ENCODE measurements around the gene ZNF783.
"Not testable (repeated sequence)": the region's sequence is repeated elsewhere in the genome, so short reads cannot be mapped to it uniquely, and the experiment has no call there.

ZNF783 gene

GRCh38 chr7:149225656-149226055 lies 36.3 kb upstream of the ZNF783 start:
- peaks cover 3% of the 10 kb centered on the region for H3K4me1 ChIP-seq (ENCODE audit: control insufficient read depth, insufficient read depth, low read length, poor library complexity, severe bottlenecking)
- no peaks in the 10 kb centered on the region for H3K9me3 ChIP-seq (ENCODE audit: control insufficient read depth, low read length)
- H3K4me3 ChIP-seq (ENCODE audit: extremely low read depth, insufficient read depth, low read length, poor library complexity, severe bottlenecking) = no peak overlapping the region
- H3K27ac ChIP-seq (ENCODE audit: low read depth, low read length, severe bottlenecking) = no peak overlapping the region
- H3K36me3 ChIP-seq (ENCODE audit: control insufficient read depth, insufficient read depth, low read length) = peaks cover 40% of the 10 kb centered on the region
- WGBS, 2 experiments (ENCODE audit: insufficient coverage in 2 of 2) = 96% methylated on average over 22 of the region's 22 CpGs

GRCh38 chr7:149226366-149226765 lies 35.6 kb upstream of the ZNF783 start:
- H3K4me3 ChIP-seq (ENCODE audit: extremely low read depth, insufficient read depth, low read length, poor library complexity, severe bottlenecking); H3K27ac ChIP-seq (ENCODE audit: low read depth, low read length, severe bottlenecking); H3K9me3 ChIP-seq (ENCODE audit: control insufficient read depth, low read length); H3K4me1 ChIP-seq (ENCODE audit: control insufficient read depth, insufficient read depth, low read length, poor library complexity, severe bottlenecking): not testable (repeated sequence)
- H3K36me3 ChIP-seq (ENCODE audit: control insufficient read depth, insufficient read depth, low read length) = peaks cover 33% of the 10 kb centered on the region
- WGBS, 2 experiments (ENCODE audit: insufficient coverage in 2 of 2) = 94 to 98% methylated on average over 13 to 17 of the region's 17 CpGs

GRCh38 chr7:149226840-149227494 lies 35.0 kb upstream of the ZNF783 start:
- 67 to 71% methylated on average over 5 to 6 of the region's 6 CpGs for WGBS, 2 experiments (ENCODE audit: insufficient coverage in 2 of 2)
- no peak overlapping the region for H3K4me3 ChIP-seq (ENCODE audit: extremely low read depth, insufficient read depth, low read length, poor library complexity, severe bottlenecking)
- no peaks in the 10 kb centered on the region for H3K9me3 ChIP-seq (ENCODE audit: control insufficient read depth, low read length)
- H3K4me1 ChIP-seq (ENCODE audit: control insufficient read depth, insufficient read depth, low read length, poor library complexity, severe bottlenecking) = no peaks in the 10 kb centered on the region
- peaks cover 29% of the 10 kb centered on the region for H3K36me3 ChIP-seq (ENCODE audit: control insufficient read depth, insufficient read depth, low read length)
- H3K27ac ChIP-seq (ENCODE audit: low read depth, low read length, severe bottlenecking) = no peak overlapping the region

- Histone ChIP-seq H3K27ac (ENCODE audit: low read depth, low read length, severe bottlenecking) (no peak overlapping the region), H3K4me3 (ENCODE audit: extremely low read depth, insufficient read depth, low read length, poor library complexity, severe bottlenecking) (no peak overlapping the region), H3K4me1 (ENCODE audit: control insufficient read depth, insufficient read depth, low read length, poor library complexity, severe bottlenecking) (no peaks in the 10 kb centered on the region), H3K36me3 (ENCODE audit: control insufficient read depth, insufficient read depth, low read length) (peaks cover 19% of the 10 kb centered on the region), H3K9me3 (ENCODE audit: control insufficient read depth, low read length) (no peaks in the 10 kb centered on the region)
- 67 to 74% methylated on average over 6 to 7 of the region's 7 CpGs for WGBS, 2 experiments (ENCODE audit: insufficient coverage in 2 of 2)
Measured at GRCh38 chr7:149228831-149229471, 33.0 kb upstream of the ZNF783 start.

GRCh38 chr7:149229526-149229925 lies 32.5 kb upstream of the ZNF783 start:
- whole genome bisulfite sequencing, 2 experiments (ENCODE audit: insufficient coverage in 2 of 2) = 73 to 83% methylated on average over 6 of the region's 6 CpGs
- peaks cover 15% of the 10 kb centered on the region for H3K36me3 ChIP-seq (ENCODE audit: control insufficient read depth, insufficient read depth, low read length)
- H3K4me1 ChIP-seq (ENCODE audit: control insufficient read depth, insufficient read depth, low read length, poor library complexity, severe bottlenecking) = no peaks in the 10 kb centered on the region
- no peak overlapping the region for H3K4me3 ChIP-seq (ENCODE audit: extremely low read depth, insufficient read depth, low read length, poor library complexity, severe bottlenecking)
- H3K9me3 ChIP-seq (ENCODE audit: control insufficient read depth, low read length) = no peaks in the 10 kb centered on the region
- no peak overlapping the region for H3K27ac ChIP-seq (ENCODE audit: low read depth, low read length, severe bottlenecking)

- 89 to 93% methylated on average over 2 of the region's 2 CpGs for WGBS, 2 experiments (ENCODE audit: insufficient coverage in 2 of 2)
- no peak overlapping the region for H3K27ac ChIP-seq (ENCODE audit: low read depth, low read length, severe bottlenecking)
Measured at GRCh38 chr7:149232362-149232761, 29.6 kb upstream of the ZNF783 start.

GRCh38 chr7:149233655-149234204 lies 28.3 kb upstream of the ZNF783 start:
- not testable (repeated sequence) for H3K4me1 ChIP-seq (ENCODE audit: control insufficient read depth, insufficient read depth, low read length, poor library complexity, severe bottlenecking); H3K36me3 ChIP-seq (ENCODE audit: control insufficient read depth, insufficient read depth, low read length); H3K27ac ChIP-seq (ENCODE audit: low read depth, low read length, severe bottlenecking); H3K4me3 ChIP-seq (ENCODE audit: extremely low read depth, insufficient read depth, low read length, poor library complexity, severe bottlenecking); H3K9me3 ChIP-seq (ENCODE audit: control insufficient read depth, low read length)
- 85 to 95% methylated on average over 5 of the region's 7 CpGs for WGBS, 2 experiments (ENCODE audit: insufficient coverage in 2 of 2)

More at GRCh38 chr7:149232362-149232761, 29.6 kb upstream of the ZNF783 start:
- Histone ChIP-seq H3K9me3 (ENCODE audit: control insufficient read depth, low read length) (no peaks in the 10 kb centered on the region), H3K36me3 (ENCODE audit: control insufficient read depth, insufficient read depth, low read length) (no peaks in the 10 kb centered on the region), H3K4me3 (ENCODE audit: extremely low read depth, insufficient read depth, low read length, poor library complexity, severe bottlenecking) (no peak overlapping the region), H3K4me1 (ENCODE audit: control insufficient read depth, insufficient read depth, low read length, poor library complexity, severe bottlenecking) (no peaks in the 10 kb centered on the region)

GRCh38 chr7:149237502-149237901 lies 24.5 kb upstream of the ZNF783 start:
- H3K27ac ChIP-seq (ENCODE audit: low read depth, low read length, severe bottlenecking) = no peak overlapping the region
- peaks cover 4% of the 10 kb centered on the region for H3K36me3 ChIP-seq (ENCODE audit: control insufficient read depth, insufficient read depth, low read length)
- 33 to 82% methylated on average over 1 to 7 of the region's 7 CpGs for WGBS, 2 experiments (ENCODE audit: insufficient coverage in 2 of 2)
- H3K9me3 ChIP-seq (ENCODE audit: control insufficient read depth, low read length) = no peaks in the 10 kb centered on the region
- peaks cover 4% of the 10 kb centered on the region for H3K4me1 ChIP-seq (ENCODE audit: control insufficient read depth, insufficient read depth, low read length, poor library complexity, severe bottlenecking)
- H3K4me3 ChIP-seq (ENCODE audit: extremely low read depth, insufficient read depth, low read length, poor library complexity, severe bottlenecking) = no peak overlapping the region

- no peaks in the 10 kb centered on the region for H3K9me3 ChIP-seq (ENCODE audit: control insufficient read depth, low read length)
- 92% methylated on average over 3 of the region's 3 CpGs; no CpG with 5 or more reads in 1 of the 2 experiments for WGBS, 2 experiments (ENCODE audit: insufficient coverage in 2 of 2)
- H3K27ac ChIP-seq (ENCODE audit: low read depth, low read length, severe bottlenecking) = no peak overlapping the region
- no peak overlapping the region for H3K4me3 ChIP-seq (ENCODE audit: extremely low read depth, insufficient read depth, low read length, poor library complexity, severe bottlenecking)
- peaks cover 4% of the 10 kb centered on the region for H3K36me3 ChIP-seq (ENCODE audit: control insufficient read depth, insufficient read depth, low read length)
- H3K4me1 ChIP-seq (ENCODE audit: control insufficient read depth, insufficient read depth, low read length, poor library complexity, severe bottlenecking) = peaks cover 4% of the 10 kb centered on the region
Measured at GRCh38 chr7:149238051-149238450, 23.9 kb upstream of the ZNF783 start.

- H3K4me1 ChIP-seq (ENCODE audit: control insufficient read depth, insufficient read depth, low read length, poor library complexity, severe bottlenecking) = peaks cover 4% of the 10 kb centered on the region
- no peaks in the 10 kb centered on the region for H3K9me3 ChIP-seq (ENCODE audit: control insufficient read depth, low read length)
- H3K4me3 ChIP-seq (ENCODE audit: extremely low read depth, insufficient read depth, low read length, poor library complexity, severe bottlenecking) = peak within 1 kb of the TSS; percentile 97
- peaks cover 4% of the 10 kb centered on the region for H3K36me3 ChIP-seq (ENCODE audit: control insufficient read depth, insufficient read depth, low read length)
- H3K27ac ChIP-seq (ENCODE audit: low read depth, low read length, severe bottlenecking) = peak within 1 kb of the TSS; percentile 73
- WGBS, 2 experiments (ENCODE audit: insufficient coverage in 2 of 2) = 0 to 1% methylated on average over 54 to 55 of the region's 64 CpGs
Measured at GRCh38 chr7:149239345-149240143, 22.5 kb upstream of the ZNF783 start, which contains the start of gene ZNF212. ZNF212 (plus strand) TSS chr7:149239651; CDS start chr7:149239779, 128 bp downstream.

Measured in mesodermal cell (in vitro differentiated cells).